NCI-H1105 (cell line): ENCODE data around the gene RAVER2.
"Not testable (repeated sequence)": the region's sequence is repeated elsewhere in the genome, so short reads cannot be mapped to it uniquely, and the experiment has no call there.

ENCODE experiments used
- DNase-seq: peaks from one replicate; lab custom pipeline; 2025; lab: John Stamatoyannopoulos, UW

The RAVER2 gene

GRCh38 chr1:64748706-64749105, 3.8 kb downstream of the RAVER2 start:
- DNase-seq, result no peak

DNA sequence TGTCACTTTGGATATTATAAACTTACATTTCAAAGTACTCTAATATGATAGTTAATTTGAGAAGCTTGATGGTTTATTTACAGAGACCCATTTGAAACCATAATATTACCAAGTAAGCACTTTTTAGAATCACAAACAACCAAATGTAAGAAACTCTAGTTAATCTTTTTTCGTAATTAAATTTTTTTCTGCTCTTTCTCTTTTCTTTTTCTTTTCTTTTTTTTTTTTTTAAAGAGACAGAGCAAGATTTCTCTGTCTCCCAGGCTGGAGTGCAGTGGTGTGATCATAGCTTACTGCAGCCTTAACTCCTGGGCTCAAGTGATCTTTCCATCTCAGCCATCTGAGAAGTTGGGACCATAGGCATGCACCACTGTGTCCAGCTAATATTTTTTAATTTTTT, 5.2 kb downstream of the RAVER2 start:
- DNase-seq, result no peak

DNA sequence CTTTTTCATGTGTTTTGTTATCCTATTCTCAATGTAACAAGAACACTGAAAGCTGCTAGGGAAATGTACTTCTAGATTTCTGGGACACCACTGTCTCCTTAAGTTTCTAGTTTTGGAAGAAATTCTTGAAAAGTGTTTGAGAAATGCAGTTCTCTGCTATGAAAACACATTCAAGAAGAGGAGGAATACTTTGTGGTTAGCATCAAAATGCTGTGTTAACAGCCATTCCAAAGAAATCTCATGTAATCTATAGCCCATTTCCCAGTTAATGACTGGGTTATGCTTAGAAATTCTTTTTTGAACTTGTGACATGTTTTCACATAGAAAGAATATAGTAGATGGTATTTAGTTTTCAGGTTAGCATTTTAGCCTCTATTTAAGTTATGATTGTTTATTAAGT, 6.0 kb downstream of the RAVER2 start:
- DNase-seq, result no peak

- no peak for DNase-seq
Observed at GRCh38 chr1:64754173-64754572, 9.3 kb downstream of the RAVER2 start.

- DNase-seq, result no peak
Observed at GRCh38 chr1:64755361-64755760, 10.5 kb downstream of the RAVER2 start.

- DNase-seq, result no peak
Observed at GRCh38 chr1:64756770-64757169, 11.9 kb downstream of the RAVER2 start.

- DNase-seq, result no peak
Observed at GRCh38 chr1:64757213-64757612, 12.3 kb downstream of the RAVER2 start.

DNA sequence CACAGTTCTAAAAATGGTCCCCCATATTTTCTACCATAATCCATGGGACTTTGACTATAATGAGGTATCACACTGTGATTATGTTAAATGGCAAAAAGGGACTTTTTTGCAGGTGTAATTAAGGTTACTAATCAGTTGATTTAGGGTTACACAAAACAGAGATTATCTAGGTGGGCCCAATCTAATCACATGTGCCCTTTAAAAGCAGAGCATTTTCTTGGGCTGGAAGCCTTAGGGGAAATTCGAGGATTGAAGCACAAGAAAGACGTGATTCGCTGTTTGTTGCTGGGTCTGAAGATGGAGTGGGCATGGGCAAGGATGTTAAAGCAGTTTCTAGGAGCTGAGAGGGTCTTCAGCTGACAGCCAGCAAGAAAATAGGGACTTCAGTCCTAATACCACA, 13.4 kb downstream of the RAVER2 start:
- no peak for DNase-seq

DNA sequence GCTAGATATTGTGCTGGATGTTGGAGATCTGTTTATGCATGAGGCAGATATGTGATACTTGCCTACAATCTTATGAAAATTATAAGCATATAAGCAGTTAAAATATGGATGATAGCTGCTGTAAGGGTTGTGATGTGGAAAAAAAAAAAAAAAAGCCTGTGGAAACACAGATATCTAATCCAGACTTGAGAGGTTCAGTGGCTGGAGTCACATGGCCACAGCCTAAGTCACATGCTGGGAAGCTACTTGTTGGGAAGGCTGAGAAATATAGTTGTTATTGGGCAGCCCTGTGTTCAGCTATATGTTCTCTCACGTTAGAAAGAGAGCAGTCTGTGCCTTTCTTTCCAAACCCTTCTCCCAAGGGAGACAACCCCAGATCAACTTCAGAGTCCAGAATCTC, 15.1 kb downstream of the RAVER2 start:
- no peak for DNase-seq

- no peak for DNase-seq
Observed at GRCh38 chr1:64765012-64765411, 20.1 kb downstream of the RAVER2 start.

GRCh38 chr1:64765826-64766225, 21.0 kb downstream of the RAVER2 start:
- no peak for DNase-seq

DNA sequence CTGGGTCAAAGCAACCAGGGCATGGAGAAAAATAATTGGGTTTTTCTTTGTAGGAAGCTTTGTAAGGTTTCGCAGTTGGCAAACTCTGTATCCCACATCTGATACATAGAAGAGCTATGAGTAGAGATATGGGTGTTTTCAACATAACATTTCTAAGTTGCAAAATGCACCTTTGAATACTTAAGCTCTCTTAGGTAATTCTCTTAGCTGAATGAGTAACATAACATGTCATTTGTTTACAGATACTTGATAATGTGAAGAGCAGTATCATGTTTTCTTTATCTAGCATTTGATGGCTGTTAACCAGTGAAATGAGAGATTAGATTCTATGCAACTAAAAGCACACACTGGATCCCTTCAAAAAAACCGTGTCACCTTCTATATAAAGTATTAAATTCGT, 21.6 kb downstream of the RAVER2 start:
- DNase-seq, result no peak

- no peak for DNase-seq
Observed at GRCh38 chr1:64769482-64769881, 24.6 kb downstream of the RAVER2 start.

- no peak for DNase-seq
Observed at GRCh38 chr1:64769971-64770370, 25.1 kb downstream of the RAVER2 start.

DNA sequence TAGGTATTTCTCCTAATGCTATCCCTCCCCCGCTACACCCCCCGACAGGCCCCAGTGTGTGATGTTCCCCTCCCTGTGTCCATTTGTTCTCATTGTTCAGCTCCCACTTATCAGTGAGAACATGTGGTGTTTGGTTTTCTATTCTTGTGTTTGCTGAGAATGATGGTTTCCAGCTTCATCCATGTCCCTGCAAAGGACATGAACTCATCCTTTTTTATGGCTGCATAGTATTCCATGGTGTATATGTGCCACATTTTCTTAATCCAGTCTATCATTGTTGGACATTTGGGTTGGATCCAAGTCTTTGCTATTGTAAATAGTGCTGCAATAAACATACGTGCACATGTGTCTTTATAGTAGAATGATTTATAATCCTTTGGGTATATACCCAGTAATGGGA, 28.4 kb downstream of the RAVER2 start:
- not testable (repeated sequence) for DNase-seq

- DNase-seq, result no peak
Observed at GRCh38 chr1:64775113-64775512, 30.2 kb downstream of the RAVER2 start.

DNA sequence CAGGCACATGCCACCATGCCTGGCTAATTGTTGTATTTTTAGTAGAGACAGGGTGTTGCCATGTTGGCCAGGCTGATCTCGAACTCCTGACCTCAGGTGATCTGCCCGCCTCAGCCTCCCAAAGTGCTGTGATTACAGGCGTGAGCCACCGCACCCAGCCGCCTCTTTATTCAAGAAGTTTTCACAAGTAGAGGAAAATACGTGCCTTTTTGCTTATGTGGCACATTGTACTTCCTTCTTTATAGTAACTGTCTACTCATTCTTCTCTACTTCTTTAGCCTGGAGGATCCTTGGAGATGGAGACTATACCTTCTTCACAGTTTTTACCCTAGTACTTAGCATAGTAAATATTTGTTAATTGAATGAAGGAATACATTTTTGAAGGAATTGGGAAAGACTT, 37.2 kb downstream of the RAVER2 start:
- DNase-seq, result not testable (repeated sequence)

GRCh38 chr1:64782848-64783247, 38.0 kb downstream of the RAVER2 start:
- not testable (repeated sequence) for DNase-seq

DNA sequence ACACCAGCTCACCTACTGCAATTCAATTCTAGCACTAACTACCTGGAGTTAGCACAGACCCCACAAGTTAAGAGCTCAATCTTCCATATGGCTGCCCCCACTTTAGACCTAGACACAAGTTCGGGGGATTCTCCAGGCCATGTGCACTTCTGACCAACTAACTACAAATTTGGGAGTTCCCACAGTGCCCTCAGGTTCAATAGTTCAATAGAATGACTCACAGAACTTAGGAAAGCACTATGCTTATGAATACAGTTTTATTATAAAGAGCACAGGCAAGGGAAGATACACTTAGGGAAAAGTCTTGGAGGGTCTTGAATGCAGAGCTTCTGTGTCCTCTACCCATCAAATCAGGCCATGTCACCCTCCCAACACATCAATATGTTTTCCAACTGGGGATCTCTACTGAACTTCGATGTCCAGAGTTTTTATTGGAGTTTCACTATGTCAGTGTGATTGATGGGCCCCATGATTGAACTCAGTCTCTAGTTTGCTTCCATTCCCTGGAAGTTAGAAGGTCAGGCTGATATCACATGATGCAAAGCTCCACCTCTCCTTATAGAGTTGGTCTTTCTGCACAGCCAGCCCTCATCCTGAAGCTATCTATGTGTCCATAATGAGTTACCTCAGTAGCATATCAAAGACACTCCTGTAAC, 46.1 kb downstream of the RAVER2 start:
- no peak for DNase-seq

GRCh38 chr1:64798872-64799271, 54.0 kb downstream of the RAVER2 start:
- no peak for DNase-seq

- DNase-seq, result no peak
Observed at GRCh38 chr1:64801851-64802523, 57.1 kb downstream of the RAVER2 start.

- DNase-seq, result no peak
Observed at GRCh38 chr1:64809309-64809708, 64.4 kb downstream of the RAVER2 start.

DNA sequence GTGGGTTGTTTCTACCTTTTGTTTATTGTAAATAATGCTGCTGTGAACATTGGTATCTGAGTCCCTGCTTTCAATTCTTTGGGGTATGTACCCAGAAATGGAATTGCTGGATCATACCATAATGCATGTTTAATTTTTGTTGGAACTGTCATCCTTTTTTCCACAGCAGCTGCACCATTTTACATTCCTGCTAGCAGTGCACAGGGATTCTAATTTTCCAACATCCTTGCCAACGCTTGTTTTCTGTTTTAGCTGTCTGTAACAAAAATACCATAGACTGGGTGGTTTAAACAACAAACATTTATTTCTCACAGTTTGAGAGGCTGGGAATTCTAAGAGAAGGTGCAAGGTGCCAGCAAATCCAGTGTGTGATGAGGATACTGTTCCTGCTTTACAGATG, 65.1 kb downstream of the RAVER2 start:
- DNase-seq, result no peak

- no peak for DNase-seq
Observed at GRCh38 chr1:64811131-64811530, 66.3 kb downstream of the RAVER2 start.
